GM19099 (cell line): ENCODE data around the gene IGFBP7.

Experiments
- POLR2A ChIP-seq: IDR thresholded peaks from 3 replicates; pipeline ENCODE4 v1.6.1; 2011; ENCODE audit warnings: low read depth; ENCODE audit not compliant: insufficient read length; ENCODE audit errors: extremely low read depth

The IGFBP7 gene

DNA sequence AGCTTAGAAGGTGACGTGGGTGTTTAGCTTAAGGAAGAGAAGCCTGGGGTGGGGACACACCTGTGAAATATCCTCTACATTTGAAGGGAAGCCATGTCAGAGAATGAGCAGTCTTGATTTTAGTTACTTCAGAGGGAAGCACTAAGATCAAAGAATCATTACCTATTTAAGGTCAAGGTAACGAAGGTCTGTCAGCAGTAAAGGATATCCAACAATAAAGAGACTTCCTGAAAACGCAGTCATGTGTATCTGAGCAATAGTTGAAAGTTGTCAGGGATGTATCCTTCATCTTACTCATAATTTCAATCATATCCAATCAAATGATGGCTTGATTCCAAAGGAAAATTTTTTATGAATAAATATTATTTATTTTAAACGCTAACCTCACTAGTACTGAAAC lies 33.5 kb downstream of the IGFBP7 start:
- no peak for TF ChIP-seq POLR2A

DNA sequence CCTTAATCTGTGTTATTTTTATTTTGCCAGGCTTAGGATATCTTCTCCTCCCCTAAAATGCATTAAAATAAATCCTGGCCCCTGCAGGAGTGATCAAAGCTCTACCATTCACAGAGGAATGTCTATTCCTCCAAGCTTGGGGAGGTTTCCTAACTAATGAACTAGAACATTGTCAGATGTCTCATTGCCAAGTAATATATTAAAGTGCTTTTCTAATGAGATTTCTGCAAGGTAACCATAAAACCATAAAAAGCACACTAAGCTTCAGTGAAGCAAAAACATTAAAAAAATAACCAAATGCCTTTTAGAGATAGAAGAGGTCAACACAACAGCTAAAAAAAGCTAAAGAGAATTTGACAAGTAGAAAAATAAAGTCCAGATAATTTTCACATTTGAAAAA lies 34.8 kb downstream of the IGFBP7 start:
- no peak for TF ChIP-seq POLR2A

DNA sequence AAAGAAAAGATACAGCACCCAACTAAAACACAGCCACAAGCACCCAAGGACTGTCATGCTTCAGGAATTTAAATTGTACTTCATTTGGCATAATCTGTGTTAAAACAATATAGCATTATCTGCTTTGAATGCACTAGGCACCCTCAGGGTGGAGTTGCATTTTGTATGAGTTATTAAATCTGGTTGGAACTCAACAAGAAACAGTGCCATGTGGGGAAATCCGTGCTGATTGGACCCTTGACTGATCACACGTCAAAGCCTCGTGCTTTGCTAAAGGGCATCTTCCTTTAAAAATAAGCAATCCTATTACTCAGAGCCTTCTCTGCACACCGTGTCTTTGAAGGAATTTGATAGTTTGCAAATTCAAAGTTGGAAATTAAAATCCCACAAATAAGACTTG lies 35.4 kb downstream of the IGFBP7 start:
- no peak for TF ChIP-seq POLR2A

DNA sequence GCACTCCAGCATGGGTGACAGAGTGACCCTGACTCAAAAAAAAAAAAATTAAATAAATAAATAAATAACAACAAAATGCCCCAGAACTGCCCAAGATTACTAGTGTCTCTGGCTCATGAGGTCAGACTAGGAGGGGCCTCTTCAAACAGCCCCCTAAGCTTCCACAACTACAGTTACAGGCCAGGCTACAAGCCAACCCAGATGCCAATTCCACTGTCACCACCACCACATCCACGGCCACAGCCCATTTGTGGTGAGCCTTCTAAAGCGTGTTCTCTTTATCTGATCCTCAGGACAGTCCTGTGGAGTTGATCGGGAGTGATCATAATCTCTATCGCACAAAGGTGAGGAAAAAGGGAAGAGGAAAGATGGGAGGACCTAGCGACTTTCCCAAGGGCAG lies 36.6 kb downstream of the IGFBP7 start:
- TF ChIP-seq POLR2A = no peak

DNA sequence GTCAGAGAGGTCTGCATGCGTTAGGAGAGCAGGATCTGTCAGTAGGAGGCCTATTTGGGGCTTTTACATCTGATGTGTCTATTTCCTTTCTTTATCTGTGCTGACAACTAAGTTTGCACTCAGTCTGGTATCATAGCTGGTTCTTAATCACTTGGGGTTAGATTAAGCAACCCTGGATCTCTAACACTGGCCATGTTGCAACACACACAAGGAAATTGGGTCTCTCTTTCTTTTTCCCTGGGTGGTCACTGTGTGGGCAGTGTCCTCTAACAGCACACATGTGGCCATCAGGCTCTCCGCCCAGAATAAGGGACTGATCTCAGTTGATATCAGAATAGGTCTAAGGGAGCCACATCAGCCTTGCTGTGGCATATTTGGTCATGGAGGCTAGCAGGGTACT lies 38.9 kb downstream of the IGFBP7 start:
- TF ChIP-seq POLR2A = no peak

DNA sequence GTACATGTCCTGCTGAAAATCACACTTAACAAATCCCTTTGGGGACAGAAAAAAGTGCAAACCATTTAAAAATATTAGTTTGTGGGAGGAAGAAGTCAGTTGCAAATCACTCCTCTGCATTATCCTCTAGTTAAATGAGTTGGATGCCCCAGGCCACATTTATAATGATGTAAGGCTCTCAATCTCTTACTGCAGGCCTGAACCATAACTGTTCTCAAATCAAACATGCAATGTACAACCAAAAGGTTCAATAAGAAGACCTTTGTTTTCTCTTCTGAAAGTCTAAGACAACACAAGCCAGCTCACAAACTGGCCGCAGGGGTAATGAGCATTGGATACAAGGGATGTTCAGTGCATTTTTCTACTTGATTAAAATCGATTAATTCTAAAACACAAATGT lies 39.7 kb downstream of the IGFBP7 start:
- no peak for TF ChIP-seq POLR2A

DNA sequence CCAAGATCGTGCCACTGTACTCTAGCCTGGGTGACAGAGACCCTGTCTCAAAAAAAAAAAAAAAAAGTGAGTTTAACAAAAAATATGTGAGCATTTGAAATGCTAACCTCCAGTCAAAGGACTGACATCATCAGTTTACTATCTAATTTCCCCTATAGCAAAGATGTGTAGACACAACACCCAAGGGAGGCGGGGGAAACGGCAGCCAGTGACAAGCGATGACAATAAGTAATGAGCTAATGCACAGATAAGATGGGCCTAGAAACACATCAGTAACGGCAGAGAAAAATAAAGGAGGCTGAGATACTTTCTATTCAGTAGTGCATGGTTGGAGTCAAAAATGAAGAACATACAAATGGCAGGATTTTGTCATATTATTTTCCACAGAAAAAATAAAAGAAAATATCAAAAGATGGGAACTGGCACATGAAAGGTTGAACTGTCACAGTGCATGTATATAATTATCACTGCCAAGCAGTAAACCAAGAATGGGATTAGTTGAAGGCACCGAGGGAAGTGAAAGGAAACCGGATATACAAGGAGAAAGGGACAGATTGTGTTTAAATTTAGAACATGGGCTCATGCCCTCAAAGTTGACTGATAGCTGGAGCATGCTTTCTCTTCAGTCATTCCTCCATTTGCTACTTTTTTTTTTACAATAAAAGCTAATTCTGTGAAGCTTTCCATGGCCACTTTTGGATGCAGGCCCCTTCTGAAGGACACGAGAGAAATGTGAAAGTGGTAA lies 41.8 kb downstream of the IGFBP7 start:
- no peak for TF ChIP-seq POLR2A

DNA sequence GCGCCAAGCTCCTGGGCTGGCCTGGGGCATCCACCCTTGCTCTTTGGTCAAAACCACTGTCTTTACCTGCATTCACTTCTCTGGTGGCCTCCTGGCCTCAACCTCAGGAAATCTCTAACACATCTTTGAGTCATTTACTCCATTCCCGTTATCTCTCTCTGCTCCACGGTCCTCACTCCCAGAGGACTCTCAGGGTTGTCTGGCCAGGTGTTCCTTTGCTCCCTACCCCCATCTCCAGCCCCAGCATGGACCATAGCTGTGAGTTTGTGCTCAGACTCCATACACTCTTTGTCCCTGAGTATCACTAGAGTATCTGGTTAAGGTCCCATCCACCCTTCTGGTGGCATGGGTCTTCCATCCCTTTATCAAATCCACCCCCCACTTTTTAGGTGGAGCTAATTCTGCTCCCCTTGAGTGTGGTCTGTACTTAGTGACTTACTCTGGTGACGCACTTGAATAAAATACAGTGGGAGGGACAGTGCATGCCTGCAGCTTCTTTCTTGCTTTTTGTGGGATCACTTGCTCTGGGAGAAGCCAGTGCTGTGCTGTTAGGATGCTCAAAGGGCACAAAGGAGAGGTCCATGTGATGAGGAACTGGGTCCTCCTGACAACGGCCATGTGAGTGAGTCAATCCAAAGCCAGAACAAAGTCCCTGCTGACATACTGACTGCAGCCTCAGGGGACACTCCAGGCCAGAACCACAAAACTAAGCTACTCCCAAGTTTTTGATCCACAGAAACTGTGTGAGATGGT lies 44.3 kb downstream of the IGFBP7 start:
- TF ChIP-seq POLR2A = no peak

DNA sequence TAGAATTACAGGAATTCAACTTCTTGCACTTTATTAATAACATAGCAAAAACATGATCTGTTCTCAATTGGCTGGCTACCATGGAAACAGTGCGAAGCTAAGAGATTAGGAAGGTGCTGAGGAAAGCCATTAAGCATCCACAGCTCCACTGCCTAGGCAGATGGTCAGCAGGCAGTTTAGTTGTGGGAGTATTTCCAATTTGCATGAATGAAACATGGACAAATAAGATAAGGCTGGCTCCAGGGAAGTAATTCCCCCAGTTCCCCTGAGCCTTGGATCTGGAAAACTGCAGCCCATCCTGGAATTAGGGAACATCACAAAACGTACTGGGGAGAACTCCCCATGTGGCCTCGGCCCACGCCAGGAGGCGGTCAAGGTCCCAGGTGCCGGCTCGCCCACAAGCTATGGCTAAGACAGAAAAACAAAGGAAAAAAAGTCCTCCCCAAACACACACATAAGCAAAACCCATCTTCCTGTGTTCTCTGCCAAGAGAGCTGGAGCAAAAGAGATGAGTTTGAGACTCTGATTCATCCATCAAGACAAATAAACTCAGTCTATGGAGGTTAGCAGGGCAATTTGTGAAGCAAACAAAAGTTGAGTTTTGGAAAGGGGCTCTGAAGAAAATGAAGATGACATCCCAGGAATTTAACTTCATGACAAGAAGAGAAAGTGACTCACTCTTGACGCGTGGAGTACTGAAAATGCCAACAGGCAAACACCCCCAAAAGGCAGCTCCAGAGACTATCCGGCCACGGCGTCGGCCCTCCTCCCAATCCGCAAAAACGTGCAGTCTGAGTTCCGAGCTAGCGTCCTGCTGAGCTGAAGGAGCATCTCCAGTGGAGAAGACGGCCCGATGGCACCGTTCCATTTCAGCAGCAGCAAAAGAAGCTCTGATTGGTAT lies 45.1 kb downstream of the IGFBP7 start:
- TF ChIP-seq POLR2A = no peak

DNA sequence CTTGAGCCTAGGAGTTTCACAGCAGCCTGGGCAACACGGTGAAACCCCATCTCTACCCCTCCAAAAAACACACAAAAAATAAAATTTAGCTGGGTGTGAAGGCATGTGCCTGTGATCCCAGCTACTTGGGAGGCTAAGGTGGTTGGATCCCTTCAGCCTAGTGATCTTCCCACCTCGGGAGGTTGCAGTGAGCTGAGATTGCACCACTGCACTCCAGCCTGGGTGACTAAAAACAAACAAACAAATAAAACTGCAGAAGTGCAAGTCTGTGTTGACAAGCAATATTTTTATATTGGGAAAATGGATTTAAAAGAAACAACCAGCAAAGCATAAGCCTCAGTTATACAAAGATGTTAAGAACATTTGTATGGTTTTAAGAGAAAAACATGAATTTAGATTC lies 46.1 kb downstream of the IGFBP7 start:
- TF ChIP-seq POLR2A = no peak

DNA sequence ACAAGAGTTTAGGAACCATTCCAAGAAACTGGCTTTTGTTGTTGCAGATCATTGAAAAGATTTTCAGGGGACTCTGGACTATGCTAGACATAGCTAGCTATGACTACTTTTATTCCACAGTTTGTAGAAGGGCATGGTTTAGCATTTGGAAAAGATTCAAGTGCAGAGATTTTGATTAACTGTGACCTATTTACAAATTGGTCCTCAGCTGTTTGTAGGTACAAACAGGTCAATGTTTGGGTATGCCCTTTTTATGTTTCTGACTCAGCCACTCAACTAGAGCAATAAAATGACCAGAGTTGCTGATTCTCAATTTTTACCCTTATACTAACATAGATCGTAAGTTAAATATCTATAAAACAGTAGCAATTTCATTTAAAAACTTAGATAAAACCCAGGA lies 46.7 kb downstream of the IGFBP7 start:
- TF ChIP-seq POLR2A = no peak

DNA sequence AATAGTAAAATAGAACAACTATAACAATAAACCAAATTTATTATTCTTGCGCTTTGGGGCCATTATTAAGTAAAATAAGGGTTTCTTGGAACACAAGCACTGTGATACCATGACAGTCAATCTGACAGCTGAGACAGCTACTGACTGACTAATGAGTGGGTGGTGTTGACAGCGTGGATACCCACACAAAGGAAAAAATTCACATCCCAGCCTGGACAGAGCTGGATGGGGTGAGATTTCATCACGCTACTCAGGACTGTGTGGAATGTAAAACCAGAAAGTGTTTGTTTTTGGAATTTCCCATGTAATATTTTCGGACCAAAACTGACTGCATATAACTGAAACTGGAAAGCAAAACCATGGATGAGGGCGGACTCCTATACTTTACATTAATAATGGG lies 48.8 kb downstream of the IGFBP7 start:
- no peak for TF ChIP-seq POLR2A

DNA sequence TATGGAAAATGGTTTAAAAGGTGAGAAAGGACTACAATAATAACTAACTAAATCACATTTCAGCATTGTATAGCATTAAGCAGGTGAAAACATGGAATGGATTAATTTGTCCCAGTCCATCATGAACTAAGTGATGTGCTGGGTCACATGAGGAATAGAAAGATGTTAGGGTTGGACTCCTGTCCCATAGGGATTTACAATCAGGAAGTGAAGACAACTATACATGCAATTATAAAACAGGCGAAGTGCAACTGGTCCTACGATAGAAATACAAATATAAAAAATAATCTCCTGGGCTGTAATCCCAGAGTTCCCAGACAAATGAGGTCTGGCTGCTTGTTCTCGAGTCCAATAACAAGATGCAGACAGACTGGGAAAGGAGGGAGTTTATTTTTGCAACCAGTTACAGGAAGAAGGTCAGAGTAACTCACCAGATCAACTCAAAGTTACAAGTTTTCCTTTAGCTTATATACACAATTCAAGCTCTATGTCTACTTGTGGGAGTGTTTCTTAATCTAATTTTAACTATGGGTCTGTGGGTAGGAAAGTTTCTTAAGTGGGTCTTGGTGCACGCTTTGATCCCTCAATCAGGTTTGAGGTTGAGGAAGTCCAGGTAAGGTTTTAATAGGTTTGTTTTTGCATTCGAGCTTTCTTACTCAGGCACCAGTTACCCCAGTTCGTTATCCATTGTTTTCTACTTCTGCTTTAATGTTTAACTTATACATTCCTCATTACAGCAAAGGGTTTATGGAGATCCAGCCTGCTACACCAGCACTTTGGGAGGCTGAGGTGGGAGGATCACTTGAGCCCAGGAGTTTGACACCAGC lies 50.1 kb downstream of the IGFBP7 start:
- no peak for TF ChIP-seq POLR2A

DNA sequence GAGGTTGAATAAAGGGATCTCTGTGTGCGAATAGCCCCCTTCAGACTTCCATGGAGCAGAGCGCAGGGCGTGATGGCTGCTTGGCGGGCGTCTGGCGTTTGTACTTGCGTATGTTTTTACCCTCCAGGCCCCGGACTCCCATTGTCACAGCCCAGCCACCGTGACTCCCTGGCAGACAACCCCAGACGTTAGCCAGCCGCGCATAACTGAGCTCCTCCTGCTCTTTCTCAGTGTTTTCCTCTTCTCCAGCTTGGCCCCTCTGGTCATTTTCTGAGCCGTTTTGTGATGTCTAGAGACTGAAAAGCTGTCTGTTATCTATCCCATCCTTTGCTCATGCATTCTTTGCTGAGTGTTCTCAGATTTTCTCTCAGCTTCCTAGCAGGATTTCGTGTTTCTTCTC lies 54.3 kb downstream of the IGFBP7 start:
- TF ChIP-seq POLR2A = no peak

DNA sequence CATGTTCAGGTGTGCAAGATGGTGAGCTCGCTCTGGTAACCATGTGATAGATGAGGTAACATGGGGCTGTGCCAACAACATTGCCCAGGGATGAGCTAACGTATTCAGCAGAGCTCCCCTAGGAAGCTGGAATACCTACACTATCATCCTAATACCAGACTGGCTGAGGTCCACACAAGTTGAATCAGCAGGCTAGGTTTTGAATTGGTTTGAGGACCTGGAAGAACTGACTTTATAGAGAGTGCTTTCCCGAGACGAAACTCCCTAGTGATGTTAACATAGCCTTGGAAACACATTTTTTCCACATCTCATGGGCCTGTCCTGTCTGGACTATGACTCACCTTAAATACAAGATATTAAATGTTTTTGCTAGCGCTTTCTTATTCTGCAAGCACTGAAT lies 56.7 kb downstream of the IGFBP7 start:
- no peak for TF ChIP-seq POLR2A
